HepG2 (cell line): ENCODE data around the gene SCRN3.

Source experiments
- EP300 ChIP-seq, 3 experiments: sonication (generic) in 1 of 3; formaldehyde crosslinking in 1 of 3; IDR thresholded peaks; 2 replicates each; pipeline versions ENCODE4 v1.5.1 to v1.6.1; 2011 to 2020; ENCODE audit warnings: low read depth in 2 of 3, low read length in 2 of 3, borderline replicate concordance in 1 of 3, improper control_type of control experiment in 1 of 3, mild to moderate bottlenecking in 1 of 3, missing genetic modification reagents in 1 of 3, moderate library complexity in 1 of 3
- KDM2A ChIP-seq: sonication (generic); formaldehyde crosslinking; IDR thresholded peaks from 2 replicates; pipeline ENCODE4 v1.4.0; 2020; ENCODE audit warnings: low read depth, missing genetic modification reagents, borderline replicate concordance
- MEIS1 ChIP-seq: sonication (generic); formaldehyde crosslinking; IDR thresholded peaks from 2 replicates; pipeline ENCODE4 v1.9.0; 2021; ENCODE audit warnings: mild to moderate bottlenecking, missing genetic modification reagents, moderate library complexity, borderline replicate concordance
- SATB2 ChIP-seq: sonication (generic); formaldehyde crosslinking; IDR thresholded peaks from 2 replicates; pipeline ENCODE4 v1.5.0; 2020; ENCODE audit warnings: missing genetic modification reagents

- no peak for TF ChIP-seq MEIS1 (CRISPR knock-in tag)
- TF ChIP-seq KDM2A: no peak
- no peak for TF ChIP-seq EP300 (IDR thresholded peaks at IDR 0.05; ENCODE audit: low read depth in 2 of 2, low read length in 2 of 2)
- no peak for TF ChIP-seq EP300 (CRISPR knock-in tag; IDR thresholded peaks at IDR 0.05; ENCODE audit: borderline replicate concordance)
- TF ChIP-seq SATB2 (CRISPR knock-in tag): no peak
Observed at GRCh38 chr2:174368691-174369090, 26.8 kb upstream of the SCRN3 start.
